Measurements from ENCODE around the gene PTK7.
"Not testable (repeated sequence)": the region's sequence is repeated elsewhere in the genome, so short reads cannot be mapped to it uniquely, and the experiment has no call there.

The PTK7 gene

GRCh38 chr6:43077333-43077809, 1.3 kb downstream of the PTK7 start:
- DNase-seq (ENCODE audit: low read depth): no peak
- peak overlapping the region; percentile 80 for H3K4me3 ChIP-seq (ENCODE audit: low read depth, low read length)
- TF ChIP-seq, protein P1, sequence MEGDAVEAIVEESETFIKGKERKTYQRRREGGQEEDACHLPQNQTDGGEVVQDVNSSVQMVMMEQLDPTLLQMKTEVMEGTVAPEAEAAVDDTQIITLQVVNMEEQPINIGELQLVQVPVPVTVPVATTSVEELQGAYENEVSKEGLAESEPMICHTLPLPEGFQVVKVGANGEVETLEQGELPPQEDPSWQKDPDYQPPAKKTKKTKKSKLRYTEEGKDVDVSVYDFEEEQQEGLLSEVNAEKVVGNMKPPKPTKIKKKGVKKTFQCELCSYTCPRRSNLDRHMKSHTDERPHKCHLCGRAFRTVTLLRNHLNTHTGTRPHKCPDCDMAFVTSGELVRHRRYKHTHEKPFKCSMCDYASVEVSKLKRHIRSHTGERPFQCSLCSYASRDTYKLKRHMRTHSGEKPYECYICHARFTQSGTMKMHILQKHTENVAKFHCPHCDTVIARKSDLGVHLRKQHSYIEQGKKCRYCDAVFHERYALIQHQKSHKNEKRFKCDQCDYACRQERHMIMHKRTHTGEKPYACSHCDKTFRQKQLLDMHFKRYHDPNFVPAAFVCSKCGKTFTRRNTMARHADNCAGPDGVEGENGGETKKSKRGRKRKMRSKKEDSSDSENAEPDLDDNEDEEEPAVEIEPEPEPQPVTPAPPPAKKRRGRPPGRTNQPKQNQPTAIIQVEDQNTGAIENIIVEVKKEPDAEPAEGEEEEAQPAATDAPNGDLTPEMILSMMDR (IDR thresholded peaks at IDR 0.05; ENCODE audit: control insufficient read depth, extremely low read depth, insufficient read depth): no peak

DNA sequence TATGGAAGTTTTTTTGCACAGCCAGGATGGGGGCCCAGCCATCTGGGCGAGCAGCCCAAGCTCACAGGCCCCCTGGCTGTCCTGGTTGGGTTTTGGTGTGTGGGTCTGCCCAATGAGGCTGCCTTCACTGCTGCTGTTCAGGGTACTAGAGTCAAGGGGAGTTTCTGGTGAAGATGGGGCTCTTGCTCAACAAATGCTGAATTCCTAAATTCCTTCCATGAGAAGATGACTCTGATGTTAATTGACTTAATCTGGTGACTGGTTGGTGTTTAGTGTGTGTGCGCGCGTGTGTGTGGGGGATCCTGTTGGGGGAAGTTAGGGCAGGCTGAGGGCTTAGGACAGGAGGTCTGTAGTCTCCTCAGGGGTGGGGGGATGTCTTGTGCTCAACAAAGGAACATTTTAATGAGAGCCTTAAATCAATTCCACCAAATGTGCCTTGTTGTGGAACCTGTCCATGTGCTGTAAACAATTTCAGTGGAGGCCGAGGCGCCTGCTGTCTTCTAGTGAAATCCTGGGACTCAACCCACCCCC, 1.9 kb downstream of the PTK7 start:
- no peak overlapping the region for H3K4me3 ChIP-seq (ENCODE audit: low read depth, low read length)
- no peak for DNase-seq (ENCODE audit: low read depth)
- TF ChIP-seq, protein P1 (IDR thresholded peaks at IDR 0.05; ENCODE audit: control insufficient read depth, extremely low read depth, insufficient read depth): no peak

DNA sequence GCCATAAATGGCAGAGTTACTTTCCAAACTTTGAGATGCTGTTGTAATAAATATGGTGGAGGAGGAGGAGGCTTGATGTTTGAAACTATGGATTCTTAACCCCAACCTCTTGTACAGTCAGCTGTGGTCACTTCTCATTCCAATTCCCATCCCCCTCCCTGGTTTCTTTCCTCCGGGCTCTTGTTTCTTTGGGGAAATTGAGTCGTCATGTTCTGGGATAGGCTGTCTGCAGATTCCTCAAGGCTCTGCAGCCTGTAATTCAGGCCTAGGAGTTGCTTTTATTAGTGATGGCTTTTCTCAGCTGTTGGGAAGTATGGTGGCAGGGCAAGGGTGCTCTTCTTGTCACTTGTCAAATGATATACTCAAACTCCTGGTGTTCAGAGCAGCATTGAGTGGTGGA, 2.6 kb downstream of the PTK7 start:
- no peak for DNase-seq (ENCODE audit: low read depth)
- TF ChIP-seq, protein P1 (IDR thresholded peaks at IDR 0.05; ENCODE audit: control insufficient read depth, extremely low read depth, insufficient read depth): no peak
- H3K4me3 ChIP-seq (ENCODE audit: low read depth, low read length): no peak overlapping the region

DNA sequence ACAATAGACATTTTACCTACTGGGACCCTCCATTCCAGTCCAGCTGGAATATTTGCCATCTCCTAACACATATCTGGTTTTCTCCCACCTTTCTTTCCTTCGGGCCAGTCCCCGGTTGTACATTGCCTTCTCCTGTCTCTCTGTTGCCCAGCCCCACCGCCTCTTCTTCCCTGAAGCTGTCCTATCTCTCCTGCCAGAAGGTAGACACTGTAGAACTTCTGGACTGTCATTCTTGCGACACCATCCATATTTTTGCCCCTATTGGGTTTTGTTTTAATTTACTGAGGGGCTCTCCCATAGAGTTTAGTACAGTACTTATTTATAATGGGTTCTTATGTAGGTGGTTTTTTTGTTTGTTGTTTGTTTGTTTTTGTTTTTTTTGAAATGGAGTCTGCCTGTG, 4.9 kb downstream of the PTK7 start:
- TF ChIP-seq, protein P1 (IDR thresholded peaks at IDR 0.05; ENCODE audit: control insufficient read depth, extremely low read depth, insufficient read depth): no peak
- no peak for DNase-seq (ENCODE audit: low read depth)
- H3K4me3 ChIP-seq (ENCODE audit: low read depth, low read length): no peak overlapping the region

GRCh38 chr6:43081922-43082321, 5.8 kb downstream of the PTK7 start:
- not testable (repeated sequence) for H3K4me3 ChIP-seq (ENCODE audit: low read depth, low read length); DNase-seq (ENCODE audit: low read depth)

DNA sequence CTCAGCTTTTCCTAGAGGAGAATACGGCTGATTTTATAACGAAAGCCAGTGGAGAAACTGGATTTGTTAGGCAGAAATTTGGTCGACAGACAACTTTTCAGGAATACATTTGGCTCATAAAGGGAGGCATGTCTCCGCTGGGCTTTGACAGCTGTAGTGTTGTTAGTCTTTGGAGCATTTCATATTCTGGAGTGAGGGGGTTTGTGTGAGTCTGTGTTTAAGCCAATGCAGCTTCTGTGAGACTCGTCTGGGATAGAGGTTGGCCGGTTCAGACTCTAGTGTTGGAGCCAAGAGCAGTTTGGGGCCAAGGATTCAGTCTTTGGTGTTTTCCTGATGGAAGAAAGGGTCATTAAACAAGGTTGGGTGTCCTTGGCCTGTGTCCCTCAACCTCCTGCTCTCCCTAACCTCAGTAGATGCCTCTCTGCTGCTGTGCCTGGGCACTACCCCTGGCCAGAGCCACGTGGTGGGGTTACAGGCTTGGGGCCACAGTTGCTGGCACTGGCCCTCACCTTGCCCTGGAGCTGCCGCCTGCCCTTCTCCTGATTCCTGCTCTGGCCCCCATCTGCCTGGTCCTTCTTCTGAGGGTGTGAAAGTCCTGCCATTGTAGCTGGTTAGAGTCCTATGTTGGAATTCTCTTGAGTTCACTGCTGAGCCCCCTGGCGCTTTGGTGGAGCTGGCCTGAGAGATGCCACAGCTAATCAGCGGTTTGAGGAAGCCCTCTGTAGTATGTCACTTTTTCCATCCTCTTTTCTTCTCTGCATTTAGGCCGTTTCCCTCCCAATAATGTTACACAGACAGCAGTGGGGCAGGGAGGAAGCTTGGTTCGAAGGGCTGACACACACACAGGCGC, 6.9 kb downstream of the PTK7 start:
- TF ChIP-seq, protein P1 (IDR thresholded peaks at IDR 0.05; ENCODE audit: control insufficient read depth, extremely low read depth, insufficient read depth): no peak
- no peak overlapping the region for H3K4me3 ChIP-seq (ENCODE audit: low read depth, low read length)
- no peak for DNase-seq (ENCODE audit: low read depth)

DNA sequence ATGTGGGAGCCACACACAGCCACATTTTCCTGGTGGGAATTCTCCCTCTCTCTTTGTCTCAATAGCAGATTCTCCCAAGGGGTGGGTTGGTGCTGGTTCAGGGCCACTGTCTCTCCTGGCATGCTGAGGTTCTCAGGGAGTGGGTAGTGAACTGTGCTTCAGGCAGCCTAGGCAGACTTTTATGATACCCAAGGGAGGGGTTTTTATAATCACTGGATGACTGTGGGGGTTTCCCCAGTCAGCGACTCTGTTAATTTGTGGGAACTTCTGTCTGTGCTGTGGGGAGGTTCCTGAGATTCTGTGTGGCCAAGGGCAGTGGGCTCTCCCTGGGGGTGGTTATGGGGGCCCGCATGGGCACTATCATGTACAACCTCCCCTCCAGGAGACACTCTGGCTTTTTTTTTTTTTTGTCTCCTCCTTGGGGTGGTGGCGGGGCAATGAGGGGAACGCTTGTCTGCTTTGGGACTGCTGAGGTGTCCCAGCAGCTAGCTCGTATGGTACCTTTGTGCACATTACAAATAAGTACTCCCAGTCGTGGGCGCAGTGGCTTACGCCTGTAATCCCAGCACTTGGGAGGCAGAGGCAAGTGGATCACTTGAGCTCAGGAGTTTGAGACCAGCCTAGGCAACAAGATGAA, 10.0 kb downstream of the PTK7 start:
- TF ChIP-seq, protein P1 (IDR thresholded peaks at IDR 0.05; ENCODE audit: control insufficient read depth, extremely low read depth, insufficient read depth): no peak
- no peak for DNase-seq (ENCODE audit: low read depth)
- no peak overlapping the region for H3K4me3 ChIP-seq (ENCODE audit: low read depth, low read length)

Data from LNCaP clone FGC (cell line).